IMR-90 (cell line): ENCODE results near the gene UST. TPM values are rescaled to one million over a fixed set of nuclear protein-coding genes. Genes with fewer than 3 reads are reported as not detected.

ENCODE experiments used
- ATAC-seq: fragments of 200-7000 bp; cut with Tn5 transposase; 2 replicates; pipeline ENCODE4 v1.9.1; 2020; ENCODE audit warnings: low read depth, mild to moderate bottlenecking, moderate library complexity
- BruUV-seq: library from RNA; stranded (reverse); fragments of 400-500 nt; replicated peaks from 2 replicates; lab custom pipeline; 2021; lab: Mats Ljungman, UMichigan
- CTCF ChIA-PET: fragments of 300-600 bp; formaldehyde crosslinking; extraction: SDS; loops from one replicate; lab custom pipeline; 2021; ENCODE audit warnings: antibody characterized with exemption; lab: Yijun Ruan, JAX
- POLR2A ChIA-PET: fragments of 300-600 bp; sonication (Branson Sonifier 250); formaldehyde crosslinking; loops from one replicate; lab custom pipeline; 2022; ENCODE audit warnings: antibody characterized with exemption; ENCODE audit not compliant: unreplicated experiment; lab: Charles Lee
- DNase-seq: peaks from one replicate; pipeline ENCODE4 v3.0.0; 2013
- H2AFZ ChIP-seq: replicated peaks from 2 replicates; pipeline ENCODE3; 2013; ENCODE audit warnings: low read length, mild to moderate bottlenecking; ENCODE audit not compliant: poor library complexity
- H2AK5ac ChIP-seq: 2 replicates; pipeline ENCODE4 v1.6.1; 2013; ENCODE audit warnings: low read depth, low read length, inconsistent platforms
- H2AK9ac ChIP-seq: replicated peaks from 2 replicates; pipeline ENCODE3; 2013; ENCODE audit warnings: mild to moderate bottlenecking, low read depth, low read length, moderate library complexity; ENCODE audit not compliant: poor library complexity
- H2BK120ac ChIP-seq: 2 replicates; pipeline ENCODE4 v1.6.1; 2013; ENCODE audit warnings: low read depth, low read length, inconsistent platforms
- H2BK15ac ChIP-seq: 3 replicates; pipeline ENCODE4 v1.6.1; 2013; ENCODE audit warnings: low read depth, low read length, inconsistent platforms
- H2BK20ac ChIP-seq: 2 replicates; pipeline ENCODE4 v1.6.1; 2013; ENCODE audit warnings: low read depth, mild to moderate bottlenecking, inconsistent platforms, low read length, moderate library complexity
- H2BK5ac ChIP-seq: 2 replicates; pipeline ENCODE4 v1.6.1; 2013; ENCODE audit warnings: mild to moderate bottlenecking, low read depth, low read length, inconsistent platforms; ENCODE audit not compliant: poor library complexity, severe bottlenecking
- H3K14ac ChIP-seq: replicated peaks from 2 replicates; pipeline ENCODE4 v1.6.1; 2013; ENCODE audit warnings: low read depth, low read length, inconsistent platforms
- H3K18ac ChIP-seq: 2 replicates; pipeline ENCODE4 v1.6.1; 2013; ENCODE audit warnings: low read depth, low read length, control low read depth
- H3K23ac ChIP-seq: 2 replicates; pipeline ENCODE4 v1.6.1; 2013; ENCODE audit warnings: low read depth, low read length, inconsistent platforms
- H3K27ac ChIP-seq: 2 replicates; pipeline ENCODE4 v1.5.1; 2013; ENCODE audit warnings: mild to moderate bottlenecking, control low read depth, low read length; ENCODE audit not compliant: insufficient read depth
- H3K27me3 ChIP-seq: 2 replicates; pipeline ENCODE4 v1.6.1; 2013; ENCODE audit warnings: low read length; ENCODE audit not compliant: control insufficient read depth, insufficient read depth
- H3K36me3 ChIP-seq: 2 replicates; pipeline ENCODE4 v1.6.1; 2013; ENCODE audit warnings: low read length, mixed read lengths; ENCODE audit not compliant: control insufficient read depth, insufficient read depth
- H3K4ac ChIP-seq: 2 replicates; pipeline ENCODE4 v1.6.1; 2013; ENCODE audit warnings: low read depth, low read length, inconsistent platforms
- H3K4me1 ChIP-seq: 2 replicates; pipeline ENCODE4 v1.6.1; 2013; ENCODE audit warnings: low read length, mixed read lengths; ENCODE audit not compliant: control insufficient read depth, insufficient read depth
- H3K4me2 ChIP-seq: 2 replicates; pipeline ENCODE4 v1.6.1; 2013; ENCODE audit warnings: low read depth, mild to moderate bottlenecking, control low read depth, low read length, moderate library complexity
- H3K4me3 ChIP-seq: 2 replicates; pipeline ENCODE4 v1.5.1; 2013; ENCODE audit warnings: low read depth, mild to moderate bottlenecking, control low read depth, low read length, moderate library complexity; ENCODE audit not compliant: insufficient read depth
- H3K56ac ChIP-seq: 2 replicates; pipeline ENCODE4 v1.6.1; 2013; ENCODE audit warnings: low read length, inconsistent platforms; ENCODE audit not compliant: insufficient read depth; ENCODE audit errors: extremely low read depth
- H3K79me1 ChIP-seq, 2 experiments: 2 replicates each; pipeline ENCODE4 v1.6.1; 2013; ENCODE audit warnings: low read length in 2 of 2, inconsistent platforms in 1 of 2, low read depth in 1 of 2
- H3K9ac ChIP-seq: 2 replicates; pipeline ENCODE4 v1.6.1; 2013; ENCODE audit warnings: low read depth, low read length, control low read depth
- H3K9me1 ChIP-seq: 2 replicates; pipeline ENCODE4 v1.6.1; 2013; ENCODE audit warnings: low read length, inconsistent platforms; ENCODE audit not compliant: insufficient read depth
- H3K9me3 ChIP-seq: 2 replicates; pipeline ENCODE4 v1.6.1; 2013; ENCODE audit warnings: low read length; ENCODE audit not compliant: control insufficient read depth, insufficient read depth
- H4K20me1 ChIP-seq: 2 replicates; pipeline ENCODE4 v1.6.1; 2013; ENCODE audit warnings: low read length, inconsistent platforms; ENCODE audit not compliant: insufficient read depth
- H4K5ac ChIP-seq: 2 replicates; pipeline ENCODE4 v1.6.1; 2013; ENCODE audit warnings: mild to moderate bottlenecking, low read depth, low read length, control low read depth
- H4K8ac ChIP-seq, 2 experiments: 2 replicates each; pipeline ENCODE4 v1.6.1; 2013; ENCODE audit warnings: low read depth in 2 of 2, low read length in 2 of 2, control low read depth in 1 of 2, inconsistent platforms in 1 of 2
- H4K91ac ChIP-seq: 2 replicates; pipeline ENCODE4 v1.6.1; 2013; ENCODE audit warnings: low read depth, low read length, inconsistent platforms; ENCODE audit not compliant: insufficient read depth
- CHD1 ChIP-seq: IDR thresholded peaks from 2 replicates; pipeline ENCODE4 v1.6.1; 2012; ENCODE audit warnings: low read depth, low read length, improper control_type of control experiment
- FOS ChIP-seq: fragments of 150-350 bp; IDR thresholded peaks from 2 replicates; pipeline ENCODE4 v1.6.1; 2016; ENCODE audit warnings: low read depth, low read length
- MAFK ChIP-seq: IDR thresholded peaks from 2 replicates; pipeline ENCODE4 v1.6.1; 2012; ENCODE audit warnings: low read depth, low read length, improper control_type of control experiment
- MAZ ChIP-seq: IDR thresholded peaks from 2 replicates; pipeline ENCODE4 v1.6.1; 2012; ENCODE audit warnings: low read depth, mild to moderate bottlenecking, low read length, improper control_type of control experiment, moderate library complexity, borderline replicate concordance
- NFE2L2 ChIP-seq: fragments of 150-350 bp; IDR thresholded peaks from 2 replicates; pipeline ENCODE4 v1.6.1; 2016; ENCODE audit warnings: low read depth, mild to moderate bottlenecking, low read length
- POLR2A ChIP-seq: IDR thresholded peaks from 2 replicates; pipeline ENCODE4 v1.6.1; 2012; ENCODE audit warnings: mild to moderate bottlenecking, low read depth, low read length
- RAD21 ChIP-seq: IDR thresholded peaks from 2 replicates; pipeline ENCODE4 v1.6.1; 2012; ENCODE audit warnings: low read length, improper control_type of control experiment
- RCOR1 ChIP-seq: IDR thresholded peaks from 2 replicates; pipeline ENCODE4 v1.6.1; 2012; ENCODE audit warnings: mild to moderate bottlenecking, low read length, improper control_type of control experiment; ENCODE audit not compliant: insufficient replicate concordance
- RFX5 ChIP-seq: IDR thresholded peaks from 2 replicates; pipeline ENCODE4 v1.8.0; 2012; ENCODE audit warnings: low read depth, mild to moderate bottlenecking, low read length, moderate library complexity
- SMC3 ChIP-seq: fragments of 150-350 bp; IDR thresholded peaks from 2 replicates; pipeline ENCODE4 v1.6.1; 2016; ENCODE audit warnings: low read depth, mild to moderate bottlenecking, antibody characterized with exemption, low read length, moderate library complexity
- USF2 ChIP-seq: fragments of 150-350 bp; IDR thresholded peaks from 2 replicates; pipeline ENCODE4 v1.6.1; 2017; ENCODE audit warnings: mild to moderate bottlenecking, antibody characterized with exemption, low read length, low read depth
- WGBS, 2 experiments: methylation state at CpG; one replicate each; pipeline versions ENCODE4 v1.1.5 to v1.1.7; 2013; ENCODE audit warnings: missing lambda C conversion rate in 2 of 2; ENCODE audit not compliant: insufficient read length in 1 of 2; ENCODE audit errors: extremely low coverage in 2 of 2; 5-methylcytosine and 5-hydroxymethylcytosine counted together
- dilution Hi-C: fragments of 300-500 bp; cut with HindIII; formaldehyde crosslinking; loops from one replicate; pipeline ENCODE4 v1.14.3; 2018; ENCODE audit warnings: low sequenced_read_pairs; ENCODE audit not compliant: unreplicated experiment
- in situ Hi-C: fragments of 300-500 bp; cut with MboI; formaldehyde crosslinking; loops from 3 replicates; pipeline ENCODE4 v1.14.3; 2019; ENCODE audit warnings: low sequenced_read_pairs, inconsistent platforms, mixed read lengths
- intact Hi-C: fragments of 100-400 bp; cut with micrococcal nuclease; formaldehyde crosslinking; loops from 2 replicates; pipeline ENCODE4 v1.10.0; 2022
- polyA plus RNA-seq, 3 experiments: library from polyadenylated mRNA; depleted of rRNA; stranded (reverse); fragments of >200 nt; gene quantifications; 2 replicates each; pipeline ENCODE4 v1.2.3, GENCODE V29; 2012; ENCODE audit warnings: low replicate concordance in 1 of 3
- total RNA-seq: library from RNA; depleted of rRNA; stranded (reverse); fragments of >200 nt; gene quantifications from 2 replicates; pipeline ENCODE4 v1.2.3, GENCODE V29; 2012

The UST gene
- total and polyA plus RNA-seq, 2 of the 4 experiments (the other 2 are of a cell fraction) = 7.7 to 13.8 TPM

GRCh38 chr6:148824960-148825359, 78.1 kb downstream of the UST start:
- Histone ChIP-seq H3K79me1 (peaks cover 20% of the 10 kb centered on the region in 2 experiments; a peak in 3 of 4 replicates), H3K27ac (no peak overlapping the region), H3K4me1 (peaks cover 5% of the 10 kb centered on the region), H4K91ac (no peak overlapping the region), H3K4ac (no peak overlapping the region), H2AK5ac (no peak overlapping the region), H2AFZ (no peak overlapping the region), H3K18ac (no peak overlapping the region), H3K4me3 (no peak overlapping the region), H3K23ac (no peak overlapping the region), H4K20me1 (peaks cover 3% of the 10 kb centered on the region; the same call in 1 of the 2 replicates), H3K9me1 (peaks cover 3% of the 10 kb centered on the region; the same call in 1 of the 2 replicates), H3K27me3 (no peaks in the 10 kb centered on the region), H3K36me3 (no peaks in the 10 kb centered on the region), H2AK9ac (no peak overlapping the region), H3K4me2 (no peak overlapping the region), H3K9me3 (no peaks in the 10 kb centered on the region), H4K5ac (no peak overlapping the region), H3K9ac (no peak overlapping the region), H4K8ac (no peak overlapping the region), H3K56ac (no peak overlapping the region), H2BK120ac (no peak overlapping the region), H2BK15ac (no peak overlapping the region), H2BK5ac (no peak overlapping the region), H2BK20ac (no peak overlapping the region), H3K14ac (no peak overlapping the region)
- TF ChIP-seq SMC3 (no peak), RAD21 (no peak), RCOR1 (no peak), CHD1 (no peak), USF2 (no peak), MAFK (no peak), POLR2A (no peak), FOS (no peak), NFE2L2 (no peak), MAZ (no peak), RFX5 (no peak)
- DNase-seq = no peak
- intact Hi-C loops (no loop called here), dilution Hi-C loops (no loop called here), in situ Hi-C loops (no loop called here)
- BruUV-seq = no TSS peak
- 100% methylated on average over 1 of the region's 1 CpG; no CpG with 5 or more reads in 1 of the 2 experiments for WGBS, 2 experiments
- ChIA-PET CTCF (no interaction called here), POLR2A (no interaction called here)
- ATAC-seq = no peak
